ENCODE data around the gene KIAA1755.

DNA sequence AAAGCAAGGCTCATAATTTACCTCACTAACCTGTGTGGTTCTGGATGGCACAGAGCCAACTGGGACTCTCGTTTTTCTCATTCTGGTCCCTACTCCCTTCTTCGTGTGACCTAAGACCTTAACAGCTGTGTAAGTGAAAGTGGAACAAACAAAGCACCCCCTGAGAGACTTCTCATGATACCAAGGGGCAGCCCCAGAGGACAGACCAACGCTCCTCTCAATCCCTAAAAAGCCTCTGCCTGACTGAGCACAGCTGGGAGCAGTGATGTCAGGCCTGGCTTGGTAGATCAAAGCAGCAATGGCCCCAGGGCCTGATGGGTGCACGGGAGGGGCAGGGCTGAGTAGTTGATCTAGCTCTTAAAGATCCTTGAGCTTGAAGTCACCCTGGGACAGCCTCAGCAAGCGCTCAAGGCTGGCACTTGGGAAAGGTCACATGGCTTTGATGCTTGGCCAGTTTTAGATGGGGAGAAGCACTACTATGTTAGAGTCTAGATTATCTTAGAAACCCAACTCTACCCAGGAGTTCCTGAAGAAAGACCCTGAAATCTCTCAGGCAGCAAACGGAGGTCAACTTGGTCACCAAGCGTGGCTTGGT is 79.2 kb downstream of the KIAA1755 start:
- TF ChIP-seq POLR2AphosphoS5 (IDR thresholded peaks at IDR 0.05; ENCODE audit: low read depth, low read length) (no peak), GABPA (IDR thresholded peaks at IDR 0.05; ENCODE audit: low read depth) (no peak), RFX5 (IDR thresholded peaks at IDR 0.05; ENCODE audit: low read length) (no peak), FOXJ3 (CRISPR knock-in tag; IDR thresholded peaks at IDR 0.05) (no peak), ELF1 (IDR thresholded peaks at IDR 0.05) (no peak)
- TF ChIP-seq, protein P1, sequence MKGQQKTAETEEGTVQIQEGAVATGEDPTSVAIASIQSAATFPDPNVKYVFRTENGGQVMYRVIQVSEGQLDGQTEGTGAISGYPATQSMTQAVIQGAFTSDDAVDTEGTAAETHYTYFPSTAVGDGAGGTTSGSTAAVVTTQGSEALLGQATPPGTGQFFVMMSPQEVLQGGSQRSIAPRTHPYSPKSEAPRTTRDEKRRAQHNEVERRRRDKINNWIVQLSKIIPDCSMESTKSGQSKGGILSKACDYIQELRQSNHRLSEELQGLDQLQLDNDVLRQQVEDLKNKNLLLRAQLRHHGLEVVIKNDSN (IDR thresholded peaks at IDR 0.05; ENCODE audit: borderline replicate concordance, low read depth), result no peak
- TF ChIP-seq, protein P2, sequence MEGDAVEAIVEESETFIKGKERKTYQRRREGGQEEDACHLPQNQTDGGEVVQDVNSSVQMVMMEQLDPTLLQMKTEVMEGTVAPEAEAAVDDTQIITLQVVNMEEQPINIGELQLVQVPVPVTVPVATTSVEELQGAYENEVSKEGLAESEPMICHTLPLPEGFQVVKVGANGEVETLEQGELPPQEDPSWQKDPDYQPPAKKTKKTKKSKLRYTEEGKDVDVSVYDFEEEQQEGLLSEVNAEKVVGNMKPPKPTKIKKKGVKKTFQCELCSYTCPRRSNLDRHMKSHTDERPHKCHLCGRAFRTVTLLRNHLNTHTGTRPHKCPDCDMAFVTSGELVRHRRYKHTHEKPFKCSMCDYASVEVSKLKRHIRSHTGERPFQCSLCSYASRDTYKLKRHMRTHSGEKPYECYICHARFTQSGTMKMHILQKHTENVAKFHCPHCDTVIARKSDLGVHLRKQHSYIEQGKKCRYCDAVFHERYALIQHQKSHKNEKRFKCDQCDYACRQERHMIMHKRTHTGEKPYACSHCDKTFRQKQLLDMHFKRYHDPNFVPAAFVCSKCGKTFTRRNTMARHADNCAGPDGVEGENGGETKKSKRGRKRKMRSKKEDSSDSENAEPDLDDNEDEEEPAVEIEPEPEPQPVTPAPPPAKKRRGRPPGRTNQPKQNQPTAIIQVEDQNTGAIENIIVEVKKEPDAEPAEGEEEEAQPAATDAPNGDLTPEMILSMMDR (IDR thresholded peaks at IDR 0.05), result no peak
- TF ChIP-seq, protein P3, sequence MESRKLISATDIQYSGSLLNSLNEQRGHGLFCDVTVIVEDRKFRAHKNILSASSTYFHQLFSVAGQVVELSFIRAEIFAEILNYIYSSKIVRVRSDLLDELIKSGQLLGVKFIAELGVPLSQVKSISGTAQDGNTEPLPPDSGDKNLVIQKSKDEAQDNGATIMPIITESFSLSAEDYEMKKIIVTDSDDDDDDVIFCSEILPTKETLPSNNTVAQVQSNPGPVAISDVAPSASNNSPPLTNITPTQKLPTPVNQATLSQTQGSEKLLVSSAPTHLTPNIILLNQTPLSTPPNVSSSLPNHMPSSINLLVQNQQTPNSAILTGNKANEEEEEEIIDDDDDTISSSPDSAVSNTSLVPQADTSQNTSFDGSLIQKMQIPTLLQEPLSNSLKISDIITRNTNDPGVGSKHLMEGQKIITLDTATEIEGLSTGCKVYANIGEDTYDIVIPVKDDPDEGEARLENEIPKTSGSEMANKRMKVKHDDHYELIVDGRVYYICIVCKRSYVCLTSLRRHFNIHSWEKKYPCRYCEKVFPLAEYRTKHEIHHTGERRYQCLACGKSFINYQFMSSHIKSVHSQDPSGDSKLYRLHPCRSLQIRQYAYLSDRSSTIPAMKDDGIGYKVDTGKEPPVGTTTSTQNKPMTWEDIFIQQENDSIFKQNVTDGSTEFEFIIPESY (IDR thresholded peaks at IDR 0.05; ENCODE audit: borderline replicate concordance, low read depth), result no peak
- TF ChIP-seq, protein P4, sequence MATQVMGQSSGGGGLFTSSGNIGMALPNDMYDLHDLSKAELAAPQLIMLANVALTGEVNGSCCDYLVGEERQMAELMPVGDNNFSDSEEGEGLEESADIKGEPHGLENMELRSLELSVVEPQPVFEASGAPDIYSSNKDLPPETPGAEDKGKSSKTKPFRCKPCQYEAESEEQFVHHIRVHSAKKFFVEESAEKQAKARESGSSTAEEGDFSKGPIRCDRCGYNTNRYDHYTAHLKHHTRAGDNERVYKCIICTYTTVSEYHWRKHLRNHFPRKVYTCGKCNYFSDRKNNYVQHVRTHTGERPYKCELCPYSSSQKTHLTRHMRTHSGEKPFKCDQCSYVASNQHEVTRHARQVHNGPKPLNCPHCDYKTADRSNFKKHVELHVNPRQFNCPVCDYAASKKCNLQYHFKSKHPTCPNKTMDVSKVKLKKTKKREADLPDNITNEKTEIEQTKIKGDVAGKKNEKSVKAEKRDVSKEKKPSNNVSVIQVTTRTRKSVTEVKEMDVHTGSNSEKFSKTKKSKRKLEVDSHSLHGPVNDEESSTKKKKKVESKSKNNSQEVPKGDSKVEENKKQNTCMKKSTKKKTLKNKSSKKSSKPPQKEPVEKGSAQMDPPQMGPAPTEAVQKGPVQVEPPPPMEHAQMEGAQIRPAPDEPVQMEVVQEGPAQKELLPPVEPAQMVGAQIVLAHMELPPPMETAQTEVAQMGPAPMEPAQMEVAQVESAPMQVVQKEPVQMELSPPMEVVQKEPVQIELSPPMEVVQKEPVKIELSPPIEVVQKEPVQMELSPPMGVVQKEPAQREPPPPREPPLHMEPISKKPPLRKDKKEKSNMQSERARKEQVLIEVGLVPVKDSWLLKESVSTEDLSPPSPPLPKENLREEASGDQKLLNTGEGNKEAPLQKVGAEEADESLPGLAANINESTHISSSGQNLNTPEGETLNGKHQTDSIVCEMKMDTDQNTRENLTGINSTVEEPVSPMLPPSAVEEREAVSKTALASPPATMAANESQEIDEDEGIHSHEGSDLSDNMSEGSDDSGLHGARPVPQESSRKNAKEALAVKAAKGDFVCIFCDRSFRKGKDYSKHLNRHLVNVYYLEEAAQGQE (IDR thresholded peaks at IDR 0.05; ENCODE audit: low read depth, low read length), result no peak

All from SK-N-SH (cell line).